ENCODE data around the gene MAGEC3.

DNA sequence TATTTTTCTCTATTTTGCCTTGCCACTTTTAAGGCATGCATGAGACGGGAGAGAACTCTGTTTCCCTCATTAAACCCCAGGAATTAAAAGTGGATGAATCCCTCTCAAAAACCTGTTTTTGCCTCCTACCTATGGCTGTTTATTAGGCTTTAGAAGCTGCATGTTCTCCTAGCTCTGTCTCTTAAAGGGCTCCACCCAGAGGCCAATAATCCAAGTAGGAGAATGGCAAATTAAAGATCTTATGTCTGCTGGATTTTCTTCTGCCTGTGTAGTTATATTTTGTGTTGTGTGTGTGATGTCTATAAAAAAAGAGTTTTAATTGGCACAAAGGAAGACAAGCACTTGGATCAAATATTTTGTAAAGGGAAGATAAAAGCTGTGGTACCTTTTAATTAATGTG is 98.0 kb downstream of the MAGEC3 start:
- TF ChIP-seq, protein P1, sequence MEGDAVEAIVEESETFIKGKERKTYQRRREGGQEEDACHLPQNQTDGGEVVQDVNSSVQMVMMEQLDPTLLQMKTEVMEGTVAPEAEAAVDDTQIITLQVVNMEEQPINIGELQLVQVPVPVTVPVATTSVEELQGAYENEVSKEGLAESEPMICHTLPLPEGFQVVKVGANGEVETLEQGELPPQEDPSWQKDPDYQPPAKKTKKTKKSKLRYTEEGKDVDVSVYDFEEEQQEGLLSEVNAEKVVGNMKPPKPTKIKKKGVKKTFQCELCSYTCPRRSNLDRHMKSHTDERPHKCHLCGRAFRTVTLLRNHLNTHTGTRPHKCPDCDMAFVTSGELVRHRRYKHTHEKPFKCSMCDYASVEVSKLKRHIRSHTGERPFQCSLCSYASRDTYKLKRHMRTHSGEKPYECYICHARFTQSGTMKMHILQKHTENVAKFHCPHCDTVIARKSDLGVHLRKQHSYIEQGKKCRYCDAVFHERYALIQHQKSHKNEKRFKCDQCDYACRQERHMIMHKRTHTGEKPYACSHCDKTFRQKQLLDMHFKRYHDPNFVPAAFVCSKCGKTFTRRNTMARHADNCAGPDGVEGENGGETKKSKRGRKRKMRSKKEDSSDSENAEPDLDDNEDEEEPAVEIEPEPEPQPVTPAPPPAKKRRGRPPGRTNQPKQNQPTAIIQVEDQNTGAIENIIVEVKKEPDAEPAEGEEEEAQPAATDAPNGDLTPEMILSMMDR (IDR thresholded peaks at IDR 0.05) = no peak
- no peak for TF ChIP-seq POLR2A (IDR thresholded peaks at IDR 0.05)

Data from breast epithelium (tissue), 3 donors.